Measurements from ENCODE around the gene SCYGR6.

- TF ChIP-seq CTCF (IDR thresholded peaks at IDR 0.05; ENCODE audit: low read length) (no peak), EZH2 (IDR thresholded peaks at IDR 0.05; ENCODE audit: borderline replicate concordance, low read length) (no peak)
These were observed 27.4 kb downstream of the SCYGR6 start for GRCh38 chr2:227696990-227697679.

Data from OCI-LY1 (cell line).